GM18498 (cell line): Measurements from ENCODE around the gene CCL13.

Experiments
- ATAC-seq: cut with Tn5 transposase; IDR thresholded peaks from one replicate; pipeline ENCODE4 v1.9.1; 2021; ENCODE audit warnings: mild to moderate bottlenecking, moderate library complexity; ENCODE audit not compliant: unreplicated experiment

CCL13 gene

GRCh38 chr17:34383216-34383615 is 26.9 kb downstream of the CCL13 start:
- ATAC-seq: no peak

GRCh38 chr17:34384271-34384670 is 28.0 kb downstream of the CCL13 start:
- ATAC-seq: no peak

GRCh38 chr17:34384822-34385605 is 28.7 kb downstream of the CCL13 start:
- no peak for ATAC-seq

DNA sequence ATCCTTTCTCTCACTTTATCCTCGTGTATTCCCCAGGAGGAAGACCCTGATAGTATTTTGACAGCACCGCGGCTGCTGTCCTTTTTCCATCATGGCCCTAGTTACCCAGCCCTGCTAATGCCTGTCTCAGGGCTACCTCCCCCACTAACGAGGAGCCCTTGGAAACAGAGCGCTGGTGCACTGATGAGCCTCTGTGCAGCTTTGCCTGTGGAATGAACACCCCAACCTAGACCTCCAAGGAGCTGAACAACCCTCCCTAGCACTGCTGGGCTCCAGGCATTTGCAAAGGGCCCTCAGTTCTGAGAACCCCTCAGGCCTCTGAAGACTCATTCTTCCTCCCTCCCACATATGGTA is 30.0 kb downstream of the CCL13 start:
- no peak for ATAC-seq

- ATAC-seq: no peak
These were observed 30.6 kb downstream of the CCL13 start for GRCh38 chr17:34386697-34387550.

DNA sequence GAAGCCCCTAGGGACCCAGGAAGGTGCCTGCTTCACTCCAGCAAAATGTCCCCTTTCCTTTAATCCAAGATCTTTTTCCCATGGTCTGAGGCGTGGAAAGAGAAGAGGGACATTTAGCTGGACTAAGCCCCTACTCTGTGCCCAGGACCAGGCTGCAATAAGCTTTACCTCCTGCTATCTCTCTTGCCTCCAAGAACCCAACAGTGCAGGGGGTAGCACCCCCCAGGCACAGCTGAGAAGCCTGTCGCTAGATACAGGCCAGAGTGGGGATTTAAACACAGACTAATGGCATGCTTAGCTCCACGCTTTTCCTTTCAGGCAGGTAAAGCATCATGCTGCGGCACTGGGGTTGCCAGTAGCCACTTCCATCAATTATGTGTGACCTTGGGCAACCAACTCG is 31.3 kb downstream of the CCL13 start:
- no peak for ATAC-seq

DNA sequence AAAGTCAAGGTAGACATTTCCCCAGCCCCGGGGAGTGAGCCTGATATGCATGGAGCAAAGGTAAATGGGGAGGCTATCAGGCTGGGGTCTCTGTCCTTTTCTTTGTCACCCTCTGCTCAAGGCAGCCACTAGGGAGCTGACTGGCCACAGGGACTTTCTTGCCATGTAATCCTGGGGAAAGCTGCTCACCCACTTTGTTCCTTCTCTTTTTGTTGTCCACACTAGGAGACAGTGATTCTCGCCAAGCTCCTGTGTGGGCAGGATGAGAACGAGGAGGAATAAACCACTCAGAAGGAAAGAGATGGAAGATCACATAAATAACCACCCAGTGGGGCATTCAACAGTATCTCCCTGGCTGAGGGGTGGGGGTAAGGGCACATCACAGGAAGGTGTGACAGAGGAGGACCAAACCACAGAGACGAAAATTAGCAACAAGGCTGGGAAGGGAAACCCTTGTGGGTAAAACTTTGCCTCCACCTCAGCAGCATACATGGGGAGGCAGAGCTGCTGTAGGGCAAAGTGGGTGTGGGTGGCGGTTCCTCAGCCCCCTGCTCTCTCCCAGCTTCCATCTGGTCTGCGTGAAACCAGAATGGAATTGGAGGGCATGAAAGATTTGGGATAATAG is 33.0 kb downstream of the CCL13 start:
- no peak for ATAC-seq

GRCh38 chr17:34390649-34391048 is 34.4 kb downstream of the CCL13 start:
- ATAC-seq: no peak

DNA sequence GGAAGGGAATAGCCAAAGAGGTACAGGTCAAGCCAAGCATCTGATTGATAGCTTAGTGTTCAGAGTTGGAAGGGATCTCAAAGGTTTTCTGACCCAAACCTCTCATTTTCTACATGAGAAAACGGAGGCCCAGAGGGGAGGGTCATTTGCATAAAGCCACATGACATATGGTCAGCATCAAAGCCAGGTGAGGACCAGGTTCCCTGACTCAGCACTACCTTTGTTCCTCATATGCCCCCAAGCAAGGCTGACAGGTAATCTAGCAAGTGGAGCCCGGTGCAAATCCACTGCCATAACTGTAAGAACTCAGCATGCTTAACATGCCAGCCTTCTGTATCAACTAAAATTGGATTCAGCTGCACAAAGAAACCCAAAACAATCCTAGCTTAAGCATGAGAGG is 35.0 kb downstream of the CCL13 start:
- no peak for ATAC-seq

- ATAC-seq: no peak
These were observed 37.1 kb downstream of the CCL13 start for GRCh38 chr17:34393401-34393800.

DNA sequence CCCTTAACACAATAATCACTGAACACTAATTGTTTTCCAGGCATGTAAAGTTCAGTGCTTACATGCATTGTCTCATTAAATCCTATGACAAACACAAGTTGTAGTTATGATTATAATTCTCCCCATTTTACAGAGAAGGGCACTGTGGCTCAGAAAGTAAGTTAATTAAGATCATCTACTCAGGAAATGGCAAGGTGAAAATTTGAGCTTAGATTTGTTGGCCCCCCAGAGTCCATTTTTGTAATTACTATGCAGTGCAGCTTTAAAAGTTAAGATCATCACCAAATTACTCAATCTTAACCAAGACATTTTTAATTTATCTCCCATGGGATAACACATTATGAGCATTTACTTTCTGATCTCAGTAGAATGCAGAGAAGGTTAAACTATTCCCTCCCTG is 41.0 kb downstream of the CCL13 start:
- ATAC-seq: no peak

DNA sequence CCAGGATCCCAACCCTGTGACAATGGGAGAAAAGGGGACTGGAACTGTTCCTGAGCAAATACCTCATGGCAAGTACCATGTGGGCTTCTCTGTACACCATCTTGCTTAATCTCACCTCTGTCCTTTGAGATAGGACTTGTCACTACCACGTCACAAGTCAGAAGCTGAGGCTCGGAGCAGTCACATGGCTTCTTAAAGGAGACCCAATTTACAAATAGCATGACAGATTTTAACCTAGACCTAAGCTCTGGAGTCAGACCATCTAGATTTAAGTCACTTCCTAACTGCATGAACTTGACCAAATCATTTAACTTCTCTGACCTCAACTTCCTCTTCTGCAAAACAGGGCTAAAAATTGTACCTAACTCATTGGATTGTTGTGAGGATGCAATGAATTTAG is 42.7 kb downstream of the CCL13 start:
- no peak for ATAC-seq

GRCh38 chr17:34399725-34400124 is 43.4 kb downstream of the CCL13 start:
- no peak for ATAC-seq

GRCh38 chr17:34400301-34400931 is 44.1 kb downstream of the CCL13 start:
- ATAC-seq: no peak

DNA sequence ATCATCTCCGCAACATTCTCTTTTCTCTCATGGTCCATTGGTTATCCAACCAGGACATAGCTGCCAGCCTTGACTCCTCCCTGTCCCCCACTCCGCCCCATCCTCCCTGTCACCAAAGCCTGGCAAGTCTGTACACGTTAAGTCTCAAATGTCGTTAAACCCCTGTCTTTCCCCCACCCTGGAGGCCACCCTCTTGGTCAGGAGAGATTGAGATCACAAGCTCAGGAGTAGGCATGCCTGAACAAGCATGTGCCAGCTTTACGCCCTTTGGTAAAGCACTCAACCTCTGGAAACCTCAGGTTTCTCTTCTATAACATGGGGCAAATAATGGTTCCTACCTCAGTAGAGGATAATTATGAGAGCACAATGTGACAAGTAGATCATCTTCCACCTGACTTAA is 44.9 kb downstream of the CCL13 start:
- no peak for ATAC-seq

DNA sequence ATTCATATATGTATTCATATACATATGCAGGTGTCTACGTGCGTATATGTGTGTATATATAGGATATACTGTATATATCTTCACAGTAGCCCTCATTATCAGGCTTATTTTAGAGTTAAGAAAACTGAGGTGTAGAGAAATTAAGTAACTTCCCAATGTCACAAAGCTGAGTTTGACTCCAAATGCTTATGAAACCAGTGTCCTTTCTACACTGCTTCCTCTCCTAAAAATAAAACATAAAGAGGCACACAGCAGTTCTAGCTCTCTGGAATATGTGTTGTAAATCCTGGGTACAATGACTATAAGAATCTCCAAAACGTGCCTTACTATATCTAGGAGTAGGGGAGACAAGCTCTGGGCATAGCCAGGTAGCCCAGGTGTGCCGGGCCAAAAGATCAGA is 46.7 kb downstream of the CCL13 start:
- no peak for ATAC-seq

GRCh38 chr17:34406226-34406625 is 49.9 kb downstream of the CCL13 start:
- no peak for ATAC-seq
